ENCODE measurements around the gene DPP6.

DPP6 gene

GRCh38 chr7:154860621-154861375 is 808.6 kb downstream of the DPP6 start:
- no peak overlapping the region for H3K4me3 ChIP-seq (ENCODE audit: low read depth, low read length)
- DNase-seq (ENCODE audit: low read depth) = no peak
- no peak for TF ChIP-seq MAX (IDR thresholded peaks at IDR 0.05; ENCODE audit: low read depth, low read length)
- TF ChIP-seq MYC (IDR thresholded peaks at IDR 0.05; ENCODE audit: low read depth, low read length) = no peak
- TF ChIP-seq, protein P1, sequence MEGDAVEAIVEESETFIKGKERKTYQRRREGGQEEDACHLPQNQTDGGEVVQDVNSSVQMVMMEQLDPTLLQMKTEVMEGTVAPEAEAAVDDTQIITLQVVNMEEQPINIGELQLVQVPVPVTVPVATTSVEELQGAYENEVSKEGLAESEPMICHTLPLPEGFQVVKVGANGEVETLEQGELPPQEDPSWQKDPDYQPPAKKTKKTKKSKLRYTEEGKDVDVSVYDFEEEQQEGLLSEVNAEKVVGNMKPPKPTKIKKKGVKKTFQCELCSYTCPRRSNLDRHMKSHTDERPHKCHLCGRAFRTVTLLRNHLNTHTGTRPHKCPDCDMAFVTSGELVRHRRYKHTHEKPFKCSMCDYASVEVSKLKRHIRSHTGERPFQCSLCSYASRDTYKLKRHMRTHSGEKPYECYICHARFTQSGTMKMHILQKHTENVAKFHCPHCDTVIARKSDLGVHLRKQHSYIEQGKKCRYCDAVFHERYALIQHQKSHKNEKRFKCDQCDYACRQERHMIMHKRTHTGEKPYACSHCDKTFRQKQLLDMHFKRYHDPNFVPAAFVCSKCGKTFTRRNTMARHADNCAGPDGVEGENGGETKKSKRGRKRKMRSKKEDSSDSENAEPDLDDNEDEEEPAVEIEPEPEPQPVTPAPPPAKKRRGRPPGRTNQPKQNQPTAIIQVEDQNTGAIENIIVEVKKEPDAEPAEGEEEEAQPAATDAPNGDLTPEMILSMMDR (IDR thresholded peaks at IDR 0.05; ENCODE audit: low read depth, low read length) = no peak
- TF ChIP-seq POLR2A (IDR thresholded peaks at IDR 0.05; ENCODE audit: extremely low read depth, insufficient read length) = no peak

GRCh38 chr7:154861589-154861988 is 809.4 kb downstream of the DPP6 start:
- DNase-seq (ENCODE audit: low read depth) = no peak
- H3K4me3 ChIP-seq (ENCODE audit: low read depth, low read length) = no peak overlapping the region
- TF ChIP-seq POLR2A (IDR thresholded peaks at IDR 0.05; ENCODE audit: extremely low read depth, insufficient read length) (no peak), MAX (IDR thresholded peaks at IDR 0.05; ENCODE audit: low read depth, low read length) (no peak), MYC (IDR thresholded peaks at IDR 0.05; ENCODE audit: low read depth, low read length) (no peak)
- TF ChIP-seq, protein P1 (IDR thresholded peaks at IDR 0.05; ENCODE audit: low read depth, low read length) = no peak

GRCh38 chr7:154862153-154862791 is 810.1 kb downstream of the DPP6 start:
- TF ChIP-seq MAX (IDR thresholded peaks at IDR 0.05; ENCODE audit: low read depth, low read length) (no peak), POLR2A (IDR thresholded peaks at IDR 0.05; ENCODE audit: extremely low read depth, insufficient read length) (no peak), MYC (IDR thresholded peaks at IDR 0.05; ENCODE audit: low read depth, low read length) (no peak)
- TF ChIP-seq, protein P1 (IDR thresholded peaks at IDR 0.05; ENCODE audit: low read depth, low read length) = no peak
- no peak for DNase-seq (ENCODE audit: low read depth)
- H3K4me3 ChIP-seq (ENCODE audit: low read depth, low read length) = no peak overlapping the region

- TF ChIP-seq POLR2A (IDR thresholded peaks at IDR 0.05; ENCODE audit: extremely low read depth, insufficient read length) = no peak
- TF ChIP-seq, protein P1 (IDR thresholded peaks at IDR 0.05; ENCODE audit: low read depth, low read length) = no peak
- TF ChIP-seq MAX (IDR thresholded peaks at IDR 0.05; ENCODE audit: low read depth, low read length) = no peak
- TF ChIP-seq MYC (IDR thresholded peaks at IDR 0.05; ENCODE audit: low read depth, low read length) = no peak
- DNase-seq (ENCODE audit: low read depth) = no peak
- no peak overlapping the region for H3K4me3 ChIP-seq (ENCODE audit: low read depth, low read length)
These were observed 811.7 kb downstream of the DPP6 start for GRCh38 chr7:154863766-154864522.

- no peak for DNase-seq (ENCODE audit: low read depth)
- H3K4me3 ChIP-seq (ENCODE audit: low read depth, low read length) = no peak overlapping the region
- no peak for TF ChIP-seq MAX (IDR thresholded peaks at IDR 0.05; ENCODE audit: low read depth, low read length)
- no peak for TF ChIP-seq POLR2A (IDR thresholded peaks at IDR 0.05; ENCODE audit: extremely low read depth, insufficient read length)
- TF ChIP-seq MYC (IDR thresholded peaks at IDR 0.05; ENCODE audit: low read depth, low read length) = no peak
- TF ChIP-seq, protein P1 (IDR thresholded peaks at IDR 0.05; ENCODE audit: low read depth, low read length) = no peak
These were observed 812.3 kb downstream of the DPP6 start for GRCh38 chr7:154864523-154864891.
